BE2C (cell line): ENCODE data around the gene STARD10.

Source experiments
- DNase-seq: peaks from one replicate; pipeline ENCODE4 v3.0.0-alpha.2; 2020
- H3K27me3 ChIP-seq: fragments of 250-450 bp; sonication (Bioruptor Pico); 2 replicates; pipeline ENCODE4 v1.5.1; 2020; ENCODE audit warnings: mild to moderate bottlenecking
- H3K36me3 ChIP-seq: fragments of 250-450 bp; sonication (Bioruptor Pico); 2 replicates; pipeline ENCODE4 v1.5.1; 2020; ENCODE audit warnings: mild to moderate bottlenecking
- H3K4me1 ChIP-seq: fragments of 250-450 bp; sonication (Bioruptor Pico); 2 replicates; pipeline ENCODE4 v1.5.1; 2020
- H3K4me3 ChIP-seq: 2 replicates; pipeline ENCODE4 v1.5.1; 2011; ENCODE audit warnings: low read depth, low read length
- H3K9me3 ChIP-seq: fragments of 250-450 bp; sonication (Bioruptor Pico); 2 replicates; pipeline ENCODE4 v1.5.1; 2020
- TF ChIP-seq, protein P1 (sequence below): IDR thresholded peaks from 2 replicates; pipeline ENCODE4 v1.5.1; 2012; ENCODE audit warnings: mild to moderate bottlenecking, low read depth, low read length

Gene STARD10

DNA sequence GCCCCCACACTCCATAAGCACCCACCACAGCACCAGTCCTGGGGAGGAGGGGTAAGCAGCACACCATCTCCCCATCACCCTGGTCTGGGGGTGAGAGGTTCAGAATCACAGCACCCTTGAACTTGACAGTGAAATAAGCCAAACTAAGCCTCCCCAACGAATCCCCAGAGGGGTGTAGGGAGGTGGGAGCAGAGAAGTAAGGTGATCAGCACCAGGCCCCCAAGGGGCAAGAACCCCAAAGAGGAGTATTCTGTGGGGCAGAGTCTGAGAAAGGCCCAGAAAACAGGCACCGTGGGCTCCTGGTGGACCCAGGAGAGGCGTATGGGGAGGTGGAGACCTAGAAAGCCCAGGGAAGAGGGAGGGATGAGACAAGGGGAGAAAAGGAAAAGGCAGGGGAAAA lies 72.6 kb downstream of the STARD10 start:
- no peak for DNase-seq
- TF ChIP-seq, protein P1, sequence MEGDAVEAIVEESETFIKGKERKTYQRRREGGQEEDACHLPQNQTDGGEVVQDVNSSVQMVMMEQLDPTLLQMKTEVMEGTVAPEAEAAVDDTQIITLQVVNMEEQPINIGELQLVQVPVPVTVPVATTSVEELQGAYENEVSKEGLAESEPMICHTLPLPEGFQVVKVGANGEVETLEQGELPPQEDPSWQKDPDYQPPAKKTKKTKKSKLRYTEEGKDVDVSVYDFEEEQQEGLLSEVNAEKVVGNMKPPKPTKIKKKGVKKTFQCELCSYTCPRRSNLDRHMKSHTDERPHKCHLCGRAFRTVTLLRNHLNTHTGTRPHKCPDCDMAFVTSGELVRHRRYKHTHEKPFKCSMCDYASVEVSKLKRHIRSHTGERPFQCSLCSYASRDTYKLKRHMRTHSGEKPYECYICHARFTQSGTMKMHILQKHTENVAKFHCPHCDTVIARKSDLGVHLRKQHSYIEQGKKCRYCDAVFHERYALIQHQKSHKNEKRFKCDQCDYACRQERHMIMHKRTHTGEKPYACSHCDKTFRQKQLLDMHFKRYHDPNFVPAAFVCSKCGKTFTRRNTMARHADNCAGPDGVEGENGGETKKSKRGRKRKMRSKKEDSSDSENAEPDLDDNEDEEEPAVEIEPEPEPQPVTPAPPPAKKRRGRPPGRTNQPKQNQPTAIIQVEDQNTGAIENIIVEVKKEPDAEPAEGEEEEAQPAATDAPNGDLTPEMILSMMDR: no peak
- no peak overlapping the region for H3K4me3 ChIP-seq
- H3K36me3 ChIP-seq: no peaks in the 10 kb centered on the region
- H3K27me3 ChIP-seq: no peaks in the 10 kb centered on the region
- peaks cover 20% of the 10 kb centered on the region for H3K4me1 ChIP-seq
- no peaks in the 10 kb centered on the region for H3K9me3 ChIP-seq

DNA sequence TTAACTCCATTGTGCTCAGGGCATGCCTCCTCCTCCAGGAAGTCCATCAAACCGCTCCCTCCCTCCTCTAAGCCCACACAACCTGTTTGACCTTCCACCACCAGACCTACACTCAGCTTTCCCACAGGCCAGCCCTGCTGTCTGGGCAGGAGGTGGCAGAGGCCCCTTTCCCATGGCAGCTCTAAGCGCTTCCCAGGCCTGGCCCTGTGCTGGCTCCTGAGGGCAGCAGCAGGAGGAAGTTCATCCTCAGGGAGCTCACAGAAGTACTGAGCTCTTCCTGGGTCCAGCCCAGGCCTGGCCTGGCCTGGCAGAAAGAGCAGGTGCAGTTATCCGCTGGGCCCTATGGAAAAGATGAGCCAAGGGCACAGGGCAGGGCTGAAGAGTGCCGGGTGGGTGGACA lies 73.1 kb downstream of the STARD10 start:
- H3K27me3 ChIP-seq: no peaks in the 10 kb centered on the region
- no peaks in the 10 kb centered on the region for H3K36me3 ChIP-seq
- no peak for DNase-seq
- peaks cover 22% of the 10 kb centered on the region for H3K4me1 ChIP-seq
- no peak overlapping the region for H3K4me3 ChIP-seq
- H3K9me3 ChIP-seq: no peaks in the 10 kb centered on the region
- TF ChIP-seq, protein P1: no peak

DNA sequence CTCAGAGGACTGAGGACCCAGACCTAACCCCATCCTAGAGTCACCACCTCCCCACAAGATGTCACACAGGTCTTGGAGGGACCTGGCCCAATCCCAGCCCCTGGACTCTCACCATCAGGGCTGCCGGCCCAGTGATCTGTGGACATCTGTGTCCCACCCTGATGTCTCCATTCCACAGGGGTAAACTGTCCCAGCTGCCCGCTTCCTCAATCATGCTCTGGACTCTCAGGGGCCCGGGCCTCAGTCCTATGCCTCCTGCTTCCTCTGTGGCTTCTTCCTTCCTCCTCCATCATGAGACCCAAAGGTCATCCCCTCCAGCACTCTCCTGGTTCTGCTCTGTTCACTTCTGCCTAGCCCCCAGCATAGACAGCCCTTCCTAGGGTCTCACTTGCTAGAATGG lies 73.8 kb downstream of the STARD10 start:
- H3K4me3 ChIP-seq: no peak overlapping the region
- no peaks in the 10 kb centered on the region for H3K36me3 ChIP-seq
- H3K4me1 ChIP-seq: peaks cover 18% of the 10 kb centered on the region
- DNase-seq: no peak
- TF ChIP-seq, protein P1: no peak
- H3K27me3 ChIP-seq: no peaks in the 10 kb centered on the region
- H3K9me3 ChIP-seq: no peaks in the 10 kb centered on the region

DNA sequence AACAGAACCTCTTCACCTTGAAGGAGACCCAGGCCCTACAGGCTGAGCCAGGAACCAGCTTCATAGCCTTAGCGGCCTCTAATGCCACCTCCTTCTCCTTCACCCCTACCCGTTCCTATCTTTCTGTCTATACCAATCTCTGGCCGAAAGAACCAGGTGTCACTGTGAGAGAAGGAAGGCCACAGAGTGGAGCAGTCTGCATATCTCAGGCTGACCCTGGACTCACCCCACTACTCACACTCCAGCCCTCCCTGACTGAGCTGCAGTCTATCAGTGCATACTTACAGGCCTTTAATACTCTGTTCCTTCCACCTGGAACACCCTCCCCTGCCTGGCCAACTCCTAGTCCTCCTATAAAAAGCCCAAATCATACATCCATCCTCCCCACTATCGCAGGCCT lies 74.3 kb downstream of the STARD10 start:
- no peaks in the 10 kb centered on the region for H3K9me3 ChIP-seq

DNA sequence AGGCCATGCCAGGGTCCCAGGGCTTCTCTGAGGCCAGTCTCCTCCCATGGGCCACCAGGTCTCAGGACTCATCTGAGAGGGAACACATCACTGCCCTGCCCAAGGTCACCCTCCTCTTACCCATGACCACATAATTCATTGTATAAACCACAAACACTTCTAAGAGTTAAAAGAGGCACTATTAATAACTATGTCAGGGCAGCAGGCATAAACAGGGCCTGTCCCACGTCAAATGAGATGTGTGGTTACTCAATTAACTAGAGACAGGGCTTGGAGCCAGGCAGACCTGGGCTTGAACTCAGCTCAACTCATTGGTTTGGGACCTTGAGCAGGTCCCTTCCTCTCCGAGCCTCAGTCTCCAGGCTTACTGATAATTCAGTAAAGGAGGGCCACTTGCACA lies 74.7 kb downstream of the STARD10 start:
- no peaks in the 10 kb centered on the region for H3K27me3 ChIP-seq
- H3K9me3 ChIP-seq: no peaks in the 10 kb centered on the region
- peaks cover 18% of the 10 kb centered on the region for H3K4me1 ChIP-seq
- TF ChIP-seq, protein P1: no peak
- no peak overlapping the region for H3K4me3 ChIP-seq
- H3K36me3 ChIP-seq: no peaks in the 10 kb centered on the region
- DNase-seq: no peak

More for the DNA sequence above, 74.3 kb downstream of the STARD10 start:
- TF ChIP-seq, protein P1: no peak
- no peak for DNase-seq
- H3K4me1 ChIP-seq: peaks cover 18% of the 10 kb centered on the region
- H3K36me3 ChIP-seq: no peaks in the 10 kb centered on the region
- H3K4me3 ChIP-seq: no peak overlapping the region
- H3K27me3 ChIP-seq: no peaks in the 10 kb centered on the region

DNA sequence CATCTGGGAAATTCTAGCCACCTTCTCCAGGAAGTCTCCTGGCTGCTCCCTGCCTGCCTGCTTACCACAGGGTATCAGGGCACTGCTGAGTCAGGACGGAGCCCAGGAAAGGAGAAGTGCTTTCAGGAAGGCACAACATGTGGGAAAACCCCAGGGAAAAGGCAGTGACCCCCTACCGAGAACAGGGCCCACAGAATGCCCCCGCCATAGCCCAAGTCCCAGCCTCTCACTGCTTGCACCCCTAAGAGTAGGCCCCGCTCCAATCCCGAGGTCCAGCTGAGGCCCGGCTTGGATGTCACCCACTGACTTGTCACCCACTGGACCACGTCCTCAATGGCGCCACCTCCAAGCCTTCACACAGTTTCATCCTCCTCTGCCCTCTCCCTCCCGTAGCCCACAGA lies 75.7 kb downstream of the STARD10 start:
- H3K9me3 ChIP-seq: no peaks in the 10 kb centered on the region
- no peak for DNase-seq
- H3K27me3 ChIP-seq: no peaks in the 10 kb centered on the region
- H3K36me3 ChIP-seq: no peaks in the 10 kb centered on the region
- TF ChIP-seq, protein P1: no peak
- no peak overlapping the region for H3K4me3 ChIP-seq
- peaks cover 19% of the 10 kb centered on the region for H3K4me1 ChIP-seq
